ENCODE data around the gene SP110. TPM values are rescaled to one million over a fixed set of nuclear protein-coding genes. Genes with fewer than 3 reads are reported as not detected.
A peak's percentile ranks its signal among the peaks of the same experiment; 100 is the strongest.
"Not testable (repeated sequence)": the region's sequence is repeated elsewhere in the genome, so short reads cannot be mapped to it uniquely, and the experiment has no call there.

Gene SP110
- total RNA-seq = 46.9 TPM
- long read RNA-seq, transcript SP110-202 (15 exons, 2,080 nt) = major isoform, 25 of 56 reads
- long read RNA-seq, partial matches to known transcripts = 10 of 56 reads
- long read RNA-seq, other reads (novel, unspliced or antisense) = 14 of 56 reads

DNA sequence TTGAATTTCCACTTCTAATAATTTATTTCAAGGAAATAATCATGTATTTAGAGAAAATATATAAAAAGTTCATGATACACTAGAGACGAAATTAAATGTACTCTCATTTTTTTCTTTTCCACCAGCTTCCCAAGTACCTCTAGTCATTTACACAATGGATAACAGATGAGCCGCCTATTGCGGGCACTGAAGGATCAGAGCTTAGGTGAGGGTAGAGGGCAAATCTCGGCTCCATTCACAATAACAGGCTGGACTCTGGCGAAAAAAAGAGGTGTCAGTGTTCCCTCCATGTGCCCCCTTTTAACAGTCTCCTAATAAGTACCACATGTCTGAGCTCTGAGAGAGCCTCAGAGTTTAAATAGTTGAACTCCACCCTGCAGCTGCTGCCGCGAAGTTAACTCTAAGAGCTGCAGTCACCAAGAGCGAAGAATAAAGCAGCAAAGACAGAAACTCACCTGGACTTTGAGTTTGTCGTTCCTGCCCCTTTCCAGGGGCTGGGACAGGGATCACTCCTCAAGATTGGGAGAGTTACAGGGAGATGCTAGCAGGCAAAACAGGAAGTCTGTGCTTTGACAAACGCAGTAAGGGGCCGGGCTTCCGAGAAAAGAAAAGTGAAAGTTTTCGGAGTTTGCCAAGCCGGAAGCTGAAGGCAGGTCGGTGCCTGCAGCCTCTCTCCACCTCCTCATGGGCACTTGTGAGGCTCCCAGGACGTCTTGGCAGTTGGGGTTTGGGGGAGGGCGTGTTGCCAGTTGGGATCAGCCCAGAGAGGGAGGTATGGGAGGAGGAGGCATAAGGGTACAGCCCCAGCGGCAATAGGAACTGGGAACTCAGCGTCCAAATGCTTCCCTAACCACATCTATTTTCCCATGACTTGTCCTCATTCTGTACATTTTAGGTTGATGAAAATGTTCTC lies at the start of gene SP110:
SP110 (minus strand) TSS at position 566 of the 913 bp plus-strand sequence. CDS start 3,057 bp downstream, outside the sequence.
- intact Hi-C loops (cut with DNase I) = no loop called here
- H3K9me3 ChIP-seq = no peaks in the 10 kb centered on the region
- peaks cover 21% of the 10 kb centered on the region for H3K36me3 ChIP-seq
- H3K27me3 ChIP-seq = no peaks in the 10 kb centered on the region
- H3K4me1 ChIP-seq = peaks cover 26% of the 10 kb centered on the region
- ATAC-seq (peak; percentile 96), DNase-seq (peak; percentile 92)
- H3K27ac ChIP-seq = peak within 1 kb of the TSS; percentile 83
- TF ChIP-seq, protein P1, sequence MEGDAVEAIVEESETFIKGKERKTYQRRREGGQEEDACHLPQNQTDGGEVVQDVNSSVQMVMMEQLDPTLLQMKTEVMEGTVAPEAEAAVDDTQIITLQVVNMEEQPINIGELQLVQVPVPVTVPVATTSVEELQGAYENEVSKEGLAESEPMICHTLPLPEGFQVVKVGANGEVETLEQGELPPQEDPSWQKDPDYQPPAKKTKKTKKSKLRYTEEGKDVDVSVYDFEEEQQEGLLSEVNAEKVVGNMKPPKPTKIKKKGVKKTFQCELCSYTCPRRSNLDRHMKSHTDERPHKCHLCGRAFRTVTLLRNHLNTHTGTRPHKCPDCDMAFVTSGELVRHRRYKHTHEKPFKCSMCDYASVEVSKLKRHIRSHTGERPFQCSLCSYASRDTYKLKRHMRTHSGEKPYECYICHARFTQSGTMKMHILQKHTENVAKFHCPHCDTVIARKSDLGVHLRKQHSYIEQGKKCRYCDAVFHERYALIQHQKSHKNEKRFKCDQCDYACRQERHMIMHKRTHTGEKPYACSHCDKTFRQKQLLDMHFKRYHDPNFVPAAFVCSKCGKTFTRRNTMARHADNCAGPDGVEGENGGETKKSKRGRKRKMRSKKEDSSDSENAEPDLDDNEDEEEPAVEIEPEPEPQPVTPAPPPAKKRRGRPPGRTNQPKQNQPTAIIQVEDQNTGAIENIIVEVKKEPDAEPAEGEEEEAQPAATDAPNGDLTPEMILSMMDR (IDR thresholded peaks at IDR 0.05) = no peak
- H3K4me3 ChIP-seq = peak within 1 kb of the TSS; percentile 58

DNA sequence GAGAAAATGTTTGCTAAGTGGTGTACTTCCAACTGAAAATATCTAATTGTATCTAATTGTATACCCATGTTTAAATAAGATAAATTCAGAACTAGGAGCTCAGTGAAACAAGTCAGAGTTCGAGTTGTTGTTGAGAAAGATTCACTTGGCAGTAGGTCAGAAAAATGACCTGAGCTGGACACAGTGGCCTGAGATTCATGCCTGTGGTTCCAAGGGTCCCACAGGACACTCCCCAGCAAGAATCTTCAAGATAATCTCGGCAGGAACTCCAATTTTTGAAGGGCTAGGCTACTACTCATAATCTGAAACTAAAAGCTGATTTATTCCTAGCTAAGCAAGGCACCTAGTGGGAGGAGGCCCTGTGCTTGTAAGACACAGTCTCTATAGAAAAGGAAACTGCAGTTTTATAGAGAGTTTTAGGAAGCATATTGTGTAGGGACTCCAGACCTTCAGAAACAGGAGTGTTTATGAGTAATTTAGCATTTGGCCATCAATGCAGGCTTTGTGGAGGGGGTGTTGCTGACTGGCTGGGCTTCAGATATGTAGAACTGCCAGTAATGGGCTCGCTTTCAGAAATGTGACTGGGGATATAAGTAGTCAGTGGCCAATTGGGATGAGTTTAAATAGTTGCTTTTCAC lies 48.9 kb upstream of the SP110 start:
- Histone ChIP-seq H3K27ac (no peak overlapping the region), H3K9me3 (no peaks in the 10 kb centered on the region), H3K36me3 (no peaks in the 10 kb centered on the region), H3K4me3 (no peak overlapping the region), H3K4me1 (no peaks in the 10 kb centered on the region), H3K27me3 (no peaks in the 10 kb centered on the region)
- DNase-seq (no peak), ATAC-seq (no peak)
- TF ChIP-seq, protein P1 (IDR thresholded peaks at IDR 0.05) = no peak
- intact Hi-C loops (cut with DNase I) = no loop called here

DNA sequence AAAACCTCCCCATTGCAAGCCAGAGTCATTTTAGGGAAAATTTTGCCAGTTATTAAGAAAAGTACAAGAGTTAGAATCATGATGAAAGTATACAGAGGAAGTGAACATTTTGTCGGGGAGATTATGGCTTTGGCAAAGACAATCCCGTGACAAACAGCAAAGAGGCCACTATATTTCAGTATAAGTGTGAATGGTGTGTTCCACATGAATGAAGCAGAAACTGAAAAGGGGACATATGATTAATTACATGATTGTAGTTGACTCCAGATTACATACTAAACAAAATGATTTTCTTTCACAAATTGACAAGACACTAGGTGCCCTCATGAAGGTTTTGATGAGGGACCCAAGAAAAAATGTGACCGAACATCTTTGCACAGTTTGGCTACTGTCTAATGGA lies 47.8 kb upstream of the SP110 start:
- intact Hi-C loops (cut with DNase I) = no loop called here
- DNase-seq = no peak
- Histone ChIP-seq H3K27me3 (no peaks in the 10 kb centered on the region), H3K9me3 (no peaks in the 10 kb centered on the region), H3K27ac (no peak overlapping the region), H3K4me1 (no peaks in the 10 kb centered on the region), H3K36me3 (no peaks in the 10 kb centered on the region), H3K4me3 (no peak overlapping the region)
- no peak for ATAC-seq
- TF ChIP-seq, protein P1 (IDR thresholded peaks at IDR 0.05) = no peak

DNA sequence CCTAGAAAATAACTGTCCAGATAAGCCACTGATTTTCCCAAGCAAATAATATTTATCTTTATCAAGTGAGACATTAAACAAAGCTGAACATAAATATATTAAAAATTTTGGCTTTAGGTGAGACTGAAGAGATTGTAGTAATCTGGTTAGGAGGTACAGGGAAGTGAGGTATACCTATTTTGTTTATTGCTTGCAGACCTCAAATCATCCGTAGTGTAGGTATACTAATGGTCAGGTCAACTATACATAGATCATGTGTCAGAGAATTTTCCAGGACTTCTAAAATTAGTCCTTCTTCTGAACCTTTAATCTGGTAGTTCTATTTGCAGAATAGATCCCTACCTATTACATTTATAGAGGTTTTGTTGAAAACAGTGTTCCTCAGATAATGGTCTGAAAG lies 47.3 kb upstream of the SP110 start:
- H3K27ac ChIP-seq = no peak overlapping the region
- TF ChIP-seq, protein P1 (IDR thresholded peaks at IDR 0.05) = no peak
- H3K27me3 ChIP-seq = no peaks in the 10 kb centered on the region
- no peak overlapping the region for H3K4me3 ChIP-seq
- no peaks in the 10 kb centered on the region for H3K36me3 ChIP-seq
- DNase-seq (no peak), ATAC-seq (no peak)
- intact Hi-C loops (cut with DNase I) = no loop called here
- H3K4me1 ChIP-seq = no peaks in the 10 kb centered on the region
- no peaks in the 10 kb centered on the region for H3K9me3 ChIP-seq

DNA sequence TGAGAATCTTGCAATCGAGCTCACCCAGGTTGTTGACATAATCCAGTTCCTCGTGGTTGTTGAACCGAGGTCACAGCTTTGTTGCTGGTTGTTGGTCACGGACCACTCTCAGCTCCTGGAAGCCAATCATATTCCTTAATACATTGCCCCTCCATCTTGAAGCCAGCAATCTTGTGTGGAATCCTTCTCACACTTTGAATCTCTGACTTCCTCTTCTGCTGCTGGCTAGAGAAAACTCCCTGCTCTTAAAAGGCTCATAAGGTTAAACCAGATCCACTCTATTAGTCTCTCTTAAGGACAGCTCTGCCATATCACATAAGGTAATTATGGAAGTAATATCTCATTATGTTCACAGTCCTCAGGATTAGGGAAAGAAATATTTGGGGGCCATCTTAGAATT lies 46.9 kb upstream of the SP110 start:
- no peak for DNase-seq
- intact Hi-C loops (cut with DNase I) = no loop called here

DNA sequence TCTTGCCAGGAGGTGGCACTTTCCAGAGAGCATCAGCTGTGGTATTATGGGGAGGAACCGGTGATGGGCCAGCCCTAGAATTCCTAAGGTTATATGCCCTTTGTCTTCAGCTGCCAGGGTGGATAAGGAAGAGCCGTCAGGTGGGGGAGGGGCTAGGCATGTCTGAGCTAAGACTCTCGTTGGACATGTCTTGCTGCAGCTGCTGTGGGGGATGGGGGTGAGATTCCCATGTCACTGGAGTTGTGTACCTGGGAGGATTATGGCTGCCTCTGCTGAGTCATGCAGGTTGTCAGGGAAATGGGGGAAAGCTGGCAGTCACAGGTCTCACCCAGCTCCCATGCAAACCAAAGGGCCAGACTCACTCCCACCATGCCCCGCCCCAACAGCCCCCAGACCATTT lies 45.2 kb upstream of the SP110 start:
- H3K27ac ChIP-seq; H3K4me3 ChIP-seq; DNase-seq; H3K9me3 ChIP-seq; intact Hi-C loops (cut with DNase I); H3K36me3 ChIP-seq; ATAC-seq; H3K27me3 ChIP-seq; H3K4me1 ChIP-seq: not testable (repeated sequence)

More for the DNA sequence above, 46.9 kb upstream of the SP110 start:
- Histone ChIP-seq H3K27ac (no peak overlapping the region), H3K27me3 (no peaks in the 10 kb centered on the region), H3K4me3 (no peak overlapping the region), H3K4me1 (no peaks in the 10 kb centered on the region), H3K9me3 (no peaks in the 10 kb centered on the region), H3K36me3 (no peaks in the 10 kb centered on the region)
- TF ChIP-seq, protein P1 (IDR thresholded peaks at IDR 0.05) = no peak
- no peak for ATAC-seq

Data from upper lobe of right lung (tissue), 1 donor.